HEK293T (cell line): ENCODE results near the gene DOCK10.

Source experiments
- CTCF ChIA-PET: fragments of 350-600 bp; formaldehyde crosslinking; extraction: SDS; loops from one replicate; lab custom pipeline; 2021; ENCODE audit warnings: antibody characterized with exemption, inconsistent platforms; lab: Yijun Ruan, JAX
- POLR2A ChIA-PET: fragments of 350-600 bp; formaldehyde crosslinking; extraction: SDS; loops from one replicate; lab custom pipeline; 2020; ENCODE audit warnings: antibody characterized with exemption, inconsistent platforms; lab: Yijun Ruan, JAX
- DNase-seq: peaks from one replicate; pipeline ENCODE4 v3.0.0; 2012; ENCODE audit warnings: mixed read lengths; ENCODE audit errors: extremely low spot score
- ARNT ChIP-seq: fragments of 450-650 bp; IDR thresholded peaks from 2 replicates; pipeline ENCODE4 v1.6.1; 2017; ENCODE audit warnings: mild to moderate bottlenecking
- BHLHE40 ChIP-seq: fragments of 450-650 bp; IDR thresholded peaks from 2 replicates; pipeline ENCODE4 v1.6.1; 2016; ENCODE audit warnings: mild to moderate bottlenecking, moderate library complexity, borderline replicate concordance
- CTBP1 ChIP-seq: fragments of 450-650 bp; IDR thresholded peaks from 2 replicates; pipeline ENCODE4 v1.6.1; 2016; ENCODE audit warnings: borderline replicate concordance
- ELF4 ChIP-seq: fragments of 450-650 bp; IDR thresholded peaks from 2 replicates; pipeline ENCODE4 v1.6.1; 2017; ENCODE audit warnings: antibody characterized with exemption
- FOXA1 ChIP-seq: fragments of 450-650 bp; IDR thresholded peaks from 2 replicates; pipeline ENCODE4 v1.6.1; 2016; ENCODE audit warnings: mild to moderate bottlenecking
- FOXK2 ChIP-seq: fragments of 450-650 bp; IDR thresholded peaks from 2 replicates; pipeline ENCODE4 v1.6.1; 2016; ENCODE audit warnings: mild to moderate bottlenecking
- FOXM1 ChIP-seq: fragments of 450-650 bp; IDR thresholded peaks from 2 replicates; pipeline ENCODE4 v1.6.1; 2017; ENCODE audit warnings: mild to moderate bottlenecking, borderline replicate concordance
- HDGF ChIP-seq: fragments of 450-650 bp; IDR thresholded peaks from 2 replicates; pipeline ENCODE4 v1.6.1; 2017; ENCODE audit warnings: antibody characterized with exemption, borderline replicate concordance
- L3MBTL2 ChIP-seq: fragments of 450-650 bp; conservative IDR thresholded peaks from 2 replicates; pipeline ENCODE4 v1.6.1; 2016; ENCODE audit warnings: mild to moderate bottlenecking
- LEF1 ChIP-seq: fragments of 450-650 bp; IDR thresholded peaks from 2 replicates; pipeline ENCODE4 v1.6.1; 2017; ENCODE audit warnings: mild to moderate bottlenecking, borderline replicate concordance
- NFRKB ChIP-seq: fragments of 450-650 bp; IDR thresholded peaks from 2 replicates; pipeline ENCODE4 v1.6.1; 2016; ENCODE audit warnings: mild to moderate bottlenecking, moderate library complexity
- SP1 ChIP-seq: fragments of 450-650 bp; IDR thresholded peaks from 2 replicates; pipeline ENCODE4 v1.6.1; 2017
- SUZ12 ChIP-seq: fragments of 450-650 bp; IDR thresholded peaks from 2 replicates; pipeline ENCODE4 v1.6.1; 2016; ENCODE audit warnings: mild to moderate bottlenecking
- TARDBP ChIP-seq: fragments of 450-650 bp; IDR thresholded peaks from 2 replicates; pipeline ENCODE4 v1.6.1; 2016
- ZNF384 ChIP-seq: fragments of 450-650 bp; IDR thresholded peaks from 2 replicates; pipeline ENCODE4 v1.6.1; 2016
- TF ChIP-seq, protein P1 (sequence below): fragments of 450-650 bp; IDR thresholded peaks from 2 replicates; pipeline ENCODE4 v1.6.1; 2016

DOCK10 gene

DNA sequence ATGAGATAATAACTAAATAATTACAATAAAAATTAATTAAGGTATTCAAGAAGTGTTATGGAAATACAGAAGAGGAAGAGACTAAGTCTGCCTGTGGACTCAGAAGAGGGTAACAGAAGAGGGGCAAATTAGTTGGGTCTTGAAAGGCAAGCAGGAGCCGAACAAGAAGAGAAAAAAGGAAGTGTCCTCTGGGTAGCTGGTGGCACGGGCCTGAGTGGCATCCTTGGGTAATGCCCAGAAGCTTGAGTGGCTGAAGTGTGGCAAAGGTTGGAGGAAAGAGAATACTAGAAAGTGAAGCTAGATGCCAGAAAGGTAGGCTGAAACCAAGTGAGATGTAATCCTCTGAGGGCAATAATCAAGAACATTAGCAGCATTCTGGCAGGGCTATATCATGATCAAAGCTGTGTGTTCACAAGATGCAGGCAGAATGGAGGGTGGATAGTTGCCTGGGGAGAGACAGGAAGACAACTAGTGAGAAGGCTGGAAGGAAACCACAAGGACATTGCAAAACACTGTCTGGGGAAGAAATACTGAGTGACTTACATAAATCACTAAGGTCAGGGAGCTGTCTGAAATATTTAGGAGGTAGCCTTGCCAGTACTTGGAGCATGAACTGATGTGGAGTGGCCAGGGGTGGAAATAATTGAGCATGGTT, 16.2 kb downstream of the DOCK10 start:
- ChIA-PET POLR2A (no interaction called here), CTCF (no interaction called here)
- TF ChIP-seq FOXM1 = no peak
- no peak for TF ChIP-seq HDGF
- no peak for TF ChIP-seq NFRKB
- TF ChIP-seq TARDBP = no peak
- TF ChIP-seq SP1 = no peak
- TF ChIP-seq BHLHE40 = no peak
- TF ChIP-seq L3MBTL2 = no peak
- no peak for TF ChIP-seq ARNT
- TF ChIP-seq SUZ12 = no peak
- DNase-seq = no peak

DNA sequence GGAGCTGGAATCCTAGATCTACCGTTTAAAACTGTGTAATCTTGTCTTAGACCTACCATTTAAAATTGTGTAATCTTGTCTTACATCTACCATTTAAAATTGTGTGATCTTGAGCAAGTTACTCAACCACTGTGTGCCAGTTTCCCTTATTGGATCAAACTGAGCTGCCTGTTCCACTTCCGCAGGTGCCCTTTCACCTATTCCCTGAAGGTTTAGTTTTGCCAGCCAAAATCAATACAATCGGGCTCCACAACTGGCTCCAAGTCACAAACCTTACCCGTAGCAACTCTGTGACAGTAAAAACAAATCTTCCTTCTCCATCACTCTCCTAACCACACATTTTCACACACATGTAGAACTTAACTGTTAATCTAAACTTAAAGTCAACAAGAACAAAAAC, 20.1 kb downstream of the DOCK10 start:
- POLR2A ChIA-PET = no interaction called here

DNA sequence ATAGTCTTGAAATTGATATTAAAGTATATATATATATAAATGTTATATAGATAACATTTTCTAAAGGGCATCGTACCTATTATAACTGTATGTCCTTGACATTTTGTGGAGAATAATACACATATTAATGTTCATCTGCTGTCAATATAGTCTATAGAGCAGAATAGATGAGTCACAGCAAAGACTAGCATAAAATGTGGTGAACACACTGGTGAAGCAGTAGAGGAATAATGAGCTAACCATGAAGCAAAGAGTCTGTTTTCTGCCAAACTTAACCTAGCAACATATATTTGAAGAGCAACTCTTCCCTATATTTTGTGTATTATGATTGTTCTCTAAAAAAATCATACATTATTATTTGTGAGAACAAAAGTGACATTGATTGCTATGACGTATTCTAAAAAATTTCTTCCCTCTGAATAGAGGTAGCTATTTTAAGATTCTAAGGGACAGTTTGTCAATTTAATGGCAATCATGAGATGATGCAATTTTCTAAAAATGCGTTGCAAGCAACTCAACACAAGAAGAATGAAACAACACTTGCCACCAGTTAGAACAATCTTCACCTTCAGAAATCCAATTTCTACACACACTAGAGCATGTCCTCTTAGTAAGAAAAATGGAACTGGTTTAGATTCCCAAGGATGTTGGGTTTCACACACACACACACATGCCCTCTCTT, 22.0 kb downstream of the DOCK10 start:
- CTCF ChIA-PET = no interaction called here
- POLR2A ChIA-PET = no interaction called here
- DNase-seq = no peak
- TF ChIP-seq HDGF (no peak), LEF1 (no peak), CTBP1 (no peak), FOXA1 (no peak), NFRKB (no peak)

More for the DNA sequence above, 20.1 kb downstream of the DOCK10 start:
- CTCF ChIA-PET = no interaction called here
- no peak for DNase-seq
- no peak for TF ChIP-seq TARDBP
- no peak for TF ChIP-seq ELF4
- no peak for TF ChIP-seq ARNT
- no peak for TF ChIP-seq LEF1

GRCh38 chr2:225019105-225019504, 23.2 kb downstream of the DOCK10 start:
- no peak for TF ChIP-seq CTBP1
- TF ChIP-seq BHLHE40 = no peak
- no peak for TF ChIP-seq FOXA1
- no peak for TF ChIP-seq SUZ12
- TF ChIP-seq ARNT = no peak
- no peak for TF ChIP-seq FOXK2
- TF ChIP-seq NFRKB = no peak
- CTCF ChIA-PET = no interaction called here
- POLR2A ChIA-PET = no interaction called here
- DNase-seq = no peak

GRCh38 chr2:225017713-225018112, 24.6 kb downstream of the DOCK10 start:
- DNase-seq = no peak
- ChIA-PET POLR2A (no interaction called here), CTCF (interaction anchor here (0.6 to 0.7 kb wide), 2 partner anchors 679 to 1197 kb away, joined by 3 to 4 read pairs; no protein-coding TSS in a partner anchor)
- no peak for TF ChIP-seq HDGF
- TF ChIP-seq, protein P1, sequence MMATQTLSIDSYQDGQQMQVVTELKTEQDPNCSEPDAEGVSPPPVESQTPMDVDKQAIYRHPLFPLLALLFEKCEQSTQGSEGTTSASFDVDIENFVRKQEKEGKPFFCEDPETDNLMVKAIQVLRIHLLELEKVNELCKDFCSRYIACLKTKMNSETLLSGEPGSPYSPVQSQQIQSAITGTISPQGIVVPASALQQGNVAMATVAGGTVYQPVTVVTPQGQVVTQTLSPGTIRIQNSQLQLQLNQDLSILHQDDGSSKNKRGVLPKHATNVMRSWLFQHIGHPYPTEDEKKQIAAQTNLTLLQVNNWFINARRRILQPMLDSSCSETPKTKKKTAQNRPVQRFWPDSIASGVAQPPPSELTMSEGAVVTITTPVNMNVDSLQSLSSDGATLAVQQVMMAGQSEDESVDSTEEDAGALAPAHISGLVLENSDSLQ = no peak
- TF ChIP-seq CTBP1 = no peak
- no peak for TF ChIP-seq FOXM1
- TF ChIP-seq NFRKB = no peak
- no peak for TF ChIP-seq LEF1
- TF ChIP-seq TARDBP = no peak
- TF ChIP-seq L3MBTL2 = no peak
- TF ChIP-seq FOXK2 = no peak
- no peak for TF ChIP-seq ZNF384
- no peak for TF ChIP-seq FOXA1
- TF ChIP-seq SP1 = no peak

DNA sequence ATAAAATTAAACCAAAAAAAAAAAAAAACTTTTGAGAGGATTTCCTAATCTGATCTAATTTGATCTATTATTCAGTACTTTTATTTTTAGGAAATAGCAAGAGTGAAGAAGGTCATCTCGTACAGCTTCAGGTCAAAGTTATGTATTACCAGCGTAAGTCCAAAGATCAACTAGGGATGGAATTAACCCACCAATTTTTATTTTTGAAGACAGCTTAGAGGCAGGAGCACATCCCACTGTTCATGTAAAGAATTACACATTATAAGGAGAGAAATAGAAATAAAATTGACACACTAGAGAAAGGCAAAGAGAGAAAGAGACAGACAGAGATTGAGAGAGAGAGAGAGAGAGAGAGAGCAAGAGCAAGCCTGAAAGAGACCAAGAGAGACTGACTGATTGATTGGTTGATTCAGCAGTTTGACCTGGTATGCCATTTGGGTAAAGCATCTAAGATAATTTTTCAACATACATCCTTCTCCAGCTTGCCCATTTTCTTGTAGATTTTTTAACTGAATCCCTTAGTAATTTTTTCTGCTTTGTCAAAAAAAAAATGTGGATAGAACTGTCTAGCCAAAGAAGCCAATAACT, 25.1 kb downstream of the DOCK10 start:
- no peak for DNase-seq
- ChIA-PET POLR2A (no interaction called here), CTCF (interaction anchor here (0.6 to 0.7 kb wide), 2 partner anchors 678 to 1197 kb away, joined by 3 to 4 read pairs; no protein-coding TSS in a partner anchor)
- TF ChIP-seq LEF1 (no peak), FOXK2 (no peak), BHLHE40 (no peak), HDGF (no peak), NFRKB (no peak), SUZ12 (no peak), CTBP1 (no peak), L3MBTL2 (no peak), TARDBP (no peak)

DNA sequence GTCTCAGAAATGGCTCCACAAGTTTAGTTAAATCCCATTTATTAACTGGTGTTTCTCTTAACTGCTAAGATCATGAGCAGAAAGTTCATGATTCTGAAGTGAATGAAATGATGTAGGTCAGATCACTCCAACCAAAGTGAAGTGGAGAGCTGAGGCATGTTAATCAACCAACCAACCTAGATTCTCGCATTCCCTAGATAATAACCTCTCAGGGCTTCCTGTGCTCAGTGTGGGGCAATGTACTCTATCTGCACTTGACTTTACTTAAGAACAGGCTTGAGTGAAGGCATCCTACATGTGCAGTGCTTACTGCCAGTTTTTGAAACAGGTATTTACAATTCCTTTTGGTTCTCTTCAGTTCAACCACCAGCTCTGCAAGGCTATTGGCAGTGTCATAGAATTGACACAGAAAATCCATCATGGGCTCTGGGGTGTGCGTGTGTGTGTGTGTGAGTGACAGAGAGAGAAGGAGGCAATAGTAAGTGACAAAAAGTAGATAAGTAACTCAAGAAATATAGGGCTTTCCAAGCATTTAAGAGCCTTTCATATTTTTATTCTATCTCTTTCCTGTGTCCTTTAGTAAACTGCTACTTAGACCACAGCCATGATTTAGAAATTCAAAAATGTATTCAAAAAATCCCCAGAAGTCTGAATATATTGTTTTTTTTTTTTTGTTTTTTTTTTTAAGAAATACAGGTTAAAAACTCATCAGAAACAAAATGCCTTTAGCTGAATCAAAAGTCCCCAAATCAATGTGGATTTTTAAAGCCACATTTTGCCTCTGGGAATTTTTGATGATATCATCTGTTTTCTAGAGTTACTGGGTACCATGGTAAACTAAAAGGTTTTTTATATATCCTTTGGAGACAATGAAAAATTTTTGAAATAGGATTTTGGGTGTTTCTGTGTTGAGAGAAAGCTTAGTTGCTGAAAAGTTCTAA, 28.6 kb downstream of the DOCK10 start:
- POLR2A ChIA-PET = no interaction called here
- TF ChIP-seq HDGF = no peak
- no peak for TF ChIP-seq L3MBTL2
- TF ChIP-seq ZNF384 = no peak
- no peak for TF ChIP-seq TARDBP
- no peak for TF ChIP-seq CTBP1
- TF ChIP-seq NFRKB = no peak
- no peak for TF ChIP-seq BHLHE40
- TF ChIP-seq ARNT = no peak
- TF ChIP-seq FOXK2 = no peak
- no peak for TF ChIP-seq SP1
- CTCF ChIA-PET = interaction anchor here (1.0 to 1.5 kb wide), 2 partner anchors 9 to 11 kb away, joined by 3 to 4 read pairs; no protein-coding TSS in a partner anchor
- DNase-seq = no peak
